Measurements from ENCODE around the gene EPG5.
"Not testable (repeated sequence)": the region's sequence is repeated elsewhere in the genome, so short reads cannot be mapped to it uniquely, and the experiment has no call there.

Gene EPG5

DNA sequence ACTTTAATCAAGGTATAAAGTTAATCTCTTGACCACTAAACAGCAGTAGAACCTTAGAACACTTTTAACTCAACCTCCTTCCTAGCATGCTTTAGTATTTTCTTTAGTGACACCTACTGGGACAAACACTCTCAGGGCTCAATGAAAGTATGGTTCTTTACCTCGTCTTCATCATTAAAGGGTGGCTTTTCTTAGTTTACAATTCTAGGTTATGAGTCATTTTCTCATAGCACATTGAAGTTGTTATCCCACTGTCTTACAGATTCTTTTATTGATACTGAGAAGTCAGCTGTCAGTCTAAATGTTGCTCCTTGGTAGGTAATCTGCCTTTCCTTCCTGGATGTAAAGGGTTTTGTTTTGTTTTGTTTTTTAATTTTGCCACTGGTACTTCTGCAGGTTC, 103.7 kb downstream of the EPG5 start:
- DNase-seq, result no peak

GRCh38 chr18:45861926-45862325, 105.2 kb downstream of the EPG5 start:
- DNase-seq, result no peak

DNA sequence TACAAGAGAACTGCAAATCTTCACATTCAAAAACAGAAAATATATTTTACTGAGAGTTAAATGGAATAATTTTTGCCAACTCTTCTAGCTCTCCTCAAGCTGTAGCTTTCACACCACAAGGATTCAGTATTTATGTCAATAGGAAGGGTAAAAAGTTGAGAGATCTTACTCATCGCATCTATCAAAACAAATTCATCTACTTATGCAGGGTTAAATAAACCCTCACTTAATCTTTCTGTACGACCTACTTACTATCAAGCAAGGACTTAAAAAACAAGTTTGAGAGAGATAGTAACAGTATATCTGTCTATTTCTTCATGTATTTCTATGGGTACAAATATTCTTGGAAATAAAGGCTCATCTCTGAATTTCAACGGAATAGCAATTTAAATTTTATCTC, 106.2 kb downstream of the EPG5 start:
- DNase-seq, result no peak

DNA sequence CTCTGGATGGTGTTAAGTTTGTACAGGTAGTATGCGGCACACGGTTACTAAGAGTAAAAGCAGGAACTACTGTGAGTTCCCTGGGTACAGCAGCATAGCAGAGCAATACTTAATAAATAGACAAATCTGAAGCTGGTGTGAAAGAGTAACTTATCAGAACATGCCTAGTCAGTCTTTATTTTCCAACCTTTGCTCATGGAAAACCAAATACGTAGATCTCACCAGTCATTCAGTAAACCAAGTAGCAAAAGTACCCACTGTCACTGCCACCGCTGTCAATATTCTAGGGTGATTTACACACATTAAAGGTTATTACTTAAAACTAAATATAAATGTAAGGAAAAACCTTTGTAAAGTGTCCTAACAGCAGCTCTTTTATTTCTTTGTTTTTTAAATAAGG, 106.6 kb downstream of the EPG5 start:
- DNase-seq, result no peak

GRCh38 chr18:45859334-45859733, 107.8 kb downstream of the EPG5 start:
- no peak for DNase-seq

DNA sequence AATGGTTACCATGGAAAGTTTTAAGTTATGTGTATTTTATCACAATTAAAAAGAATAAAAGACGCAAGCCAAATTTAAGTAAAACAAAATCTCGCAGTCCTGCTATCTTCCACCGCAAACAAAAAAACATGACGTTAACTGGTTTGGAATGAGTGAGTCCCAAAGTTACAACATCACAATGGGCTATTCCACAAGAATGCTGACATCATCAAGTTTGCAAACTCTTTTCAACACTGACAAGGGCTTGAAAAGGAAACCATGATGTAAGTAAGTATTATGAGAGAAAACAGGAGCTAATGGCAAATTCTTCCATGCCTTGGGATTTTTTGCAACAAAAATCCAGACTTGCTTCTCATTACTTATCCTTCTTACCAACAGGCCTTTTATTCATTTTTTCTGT, 110.6 kb downstream of the EPG5 start:
- no peak for DNase-seq

GRCh38 chr18:45854036-45854586, 113.0 kb downstream of the EPG5 start:
- DNase-seq, result peak; percentile 93

DNA sequence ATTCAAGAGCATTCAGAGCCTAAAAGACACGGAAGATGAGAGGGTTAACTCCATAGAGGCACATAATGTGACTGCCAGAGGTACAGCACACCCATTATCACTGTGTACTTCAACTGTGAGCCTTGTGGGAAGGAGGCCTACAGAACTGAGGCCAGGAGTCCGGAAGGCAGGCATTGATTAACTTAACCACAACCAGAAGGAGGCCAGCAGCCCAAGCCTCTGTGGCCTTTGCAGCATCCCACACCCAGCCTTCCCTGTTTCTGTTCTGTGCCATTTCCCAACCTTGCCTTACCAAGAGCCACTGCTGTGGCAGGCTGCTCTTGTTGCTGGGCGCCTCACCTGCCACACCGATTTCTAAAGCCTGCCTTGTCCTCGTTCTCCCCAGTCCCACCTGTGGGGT, 114.5 kb downstream of the EPG5 start:
- DNase-seq, result no peak

DNA sequence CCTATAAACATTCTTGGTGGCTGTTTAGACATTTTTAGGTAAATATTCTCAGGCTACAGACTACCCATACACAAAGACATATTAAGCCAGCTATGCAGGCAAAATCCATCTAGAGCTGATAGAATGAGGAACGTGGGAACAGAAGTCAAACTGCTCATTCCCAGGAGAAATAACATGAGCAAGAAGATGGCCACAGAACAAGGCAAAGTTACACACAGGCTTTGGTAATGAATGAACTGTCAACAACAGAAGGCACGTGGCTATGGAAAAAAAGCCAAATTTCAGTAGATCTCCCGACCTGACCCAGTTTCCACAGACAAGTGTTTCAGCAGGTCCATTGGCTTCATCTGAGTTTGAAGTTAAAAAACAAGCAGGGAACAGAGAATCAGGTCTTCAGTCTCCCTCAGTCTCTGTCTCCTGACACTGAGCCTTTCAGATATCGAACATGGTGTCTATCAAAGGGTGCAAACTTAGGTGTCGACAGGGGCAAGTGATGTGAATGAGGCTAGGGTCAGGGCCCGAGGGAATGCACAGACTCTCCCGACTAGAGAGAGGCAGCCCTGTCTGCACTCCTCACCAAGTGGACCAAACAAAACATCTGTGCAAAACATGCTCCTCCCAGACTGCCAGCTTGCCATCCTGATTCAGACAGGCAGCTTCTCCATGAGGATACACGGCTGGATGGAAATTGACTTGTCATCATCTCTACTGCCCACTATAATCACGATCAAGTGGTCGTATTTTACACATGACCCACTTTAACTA, 115.8 kb downstream of the EPG5 start:
- DNase-seq, result no peak

DNA sequence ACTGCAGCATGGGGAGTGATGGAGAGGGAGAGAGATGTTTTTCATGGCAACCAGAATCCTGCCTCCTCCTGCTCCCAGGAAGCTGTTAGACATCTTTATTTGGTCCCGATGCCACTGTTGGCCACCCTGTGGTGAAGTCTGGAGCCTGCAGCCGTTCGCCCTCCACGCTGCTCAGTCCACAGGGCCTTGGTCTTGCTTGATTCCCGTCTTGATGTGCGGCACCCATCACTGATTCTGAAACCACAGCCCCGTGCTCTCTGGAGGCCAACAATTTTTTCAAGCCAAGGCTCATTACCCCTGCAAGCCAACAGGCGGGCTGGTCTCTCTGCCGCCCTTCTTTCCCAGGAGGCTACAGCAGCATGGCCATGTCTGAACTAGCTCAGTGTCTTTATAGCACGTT, 117.1 kb downstream of the EPG5 start:
- DNase-seq, result peak; percentile 36

GRCh38 chr18:45849529-45849928, 117.6 kb downstream of the EPG5 start:
- DNase-seq, result no peak

DNA sequence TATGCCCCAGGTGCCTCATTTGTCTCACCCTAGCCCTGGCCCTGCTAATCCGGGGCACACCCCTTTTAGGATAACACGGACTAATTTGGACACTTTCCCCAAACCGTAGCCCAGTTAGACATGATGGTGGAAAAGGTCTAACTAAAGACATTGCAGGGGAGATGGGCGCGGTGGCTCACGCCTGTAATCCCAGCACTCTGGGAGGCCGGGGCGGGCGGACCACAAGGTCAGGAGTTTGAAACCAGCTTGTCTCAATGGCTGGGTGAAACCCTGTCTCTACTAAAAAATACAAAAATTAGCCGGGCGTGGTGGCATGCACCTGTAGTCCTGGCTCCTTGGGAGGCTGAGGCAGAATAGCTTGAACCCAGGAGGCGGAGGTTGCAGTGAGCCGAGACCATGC, 118.5 kb downstream of the EPG5 start:
- not testable (repeated sequence) for DNase-seq

- no peak for DNase-seq
Observed at GRCh38 chr18:45847119-45847518, 120.0 kb downstream of the EPG5 start.

DNA sequence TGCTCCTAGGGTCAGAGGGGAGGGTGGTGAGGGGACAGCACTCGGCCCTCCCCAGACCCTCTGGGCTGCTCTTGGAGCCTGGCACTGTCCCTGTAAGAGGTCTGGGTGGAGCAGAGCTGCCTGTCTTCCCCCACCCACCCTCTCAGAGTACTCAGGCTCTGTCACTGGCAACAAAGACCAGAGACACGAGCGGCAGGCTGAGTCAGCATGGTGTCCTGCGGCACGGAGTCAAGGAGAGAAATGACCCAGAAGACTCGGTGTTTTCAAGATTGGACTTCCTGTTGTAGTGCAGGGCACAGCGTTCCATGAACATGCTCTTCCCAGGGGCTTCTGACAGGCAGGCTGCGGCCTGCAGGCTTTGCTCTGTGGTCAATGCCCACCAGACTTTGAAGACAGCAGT, 121.7 kb downstream of the EPG5 start:
- DNase-seq, result no peak

- DNase-seq, result peak; percentile 26
Observed at GRCh38 chr18:45844938-45845337, 122.2 kb downstream of the EPG5 start.

- no peak for DNase-seq
Observed at GRCh38 chr18:45843019-45843418, 124.1 kb downstream of the EPG5 start.

GRCh38 chr18:45841765-45842442, 125.2 kb downstream of the EPG5 start:
- DNase-seq, result no peak

DNA sequence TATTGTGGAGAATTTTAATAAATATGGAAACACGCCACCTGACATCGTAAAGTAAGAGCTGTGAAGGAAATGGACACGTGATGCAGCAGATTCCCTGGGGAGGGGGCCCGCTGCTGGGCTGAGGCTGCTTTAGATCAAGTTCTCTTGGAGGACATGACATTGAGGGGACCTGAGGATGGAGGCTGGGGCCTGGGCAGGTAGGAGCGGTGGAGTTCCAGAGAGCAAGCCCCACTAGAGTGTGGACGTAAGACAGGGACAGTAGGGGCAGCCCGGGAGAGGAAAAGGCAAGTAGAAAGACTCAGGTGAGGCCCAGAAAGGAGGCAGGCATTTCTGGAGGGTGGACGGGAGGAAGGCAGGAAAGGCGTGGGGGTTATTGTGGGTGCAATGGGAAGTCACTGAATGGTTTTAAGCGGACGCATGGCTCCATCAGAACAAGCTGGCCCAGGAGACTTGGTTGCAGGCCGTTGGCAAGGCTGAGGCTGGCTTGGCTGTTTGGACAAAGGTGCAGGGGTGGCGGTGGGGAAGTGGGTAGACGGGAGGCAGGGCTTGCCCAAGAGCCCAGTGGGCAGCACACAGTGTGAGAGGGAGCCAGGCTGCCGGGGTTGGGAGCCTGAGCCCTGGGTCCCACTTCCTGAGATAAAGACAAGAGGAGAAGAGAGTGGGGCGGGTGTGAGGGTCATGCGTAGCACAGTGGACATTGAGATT, 125.9 kb downstream of the EPG5 start:
- no peak for DNase-seq

GRCh38 chr18:45839414-45840395, 127.4 kb downstream of the EPG5 start:
- peak; percentile 79 for DNase-seq

GRCh38 chr18:45838302-45839070, 128.6 kb downstream of the EPG5 start:
- no peak for DNase-seq

GRCh38 chr18:45837283-45838070, 129.7 kb downstream of the EPG5 start:
- DNase-seq, result peak; percentile 90

Data from NCI-H69 (cell line).